ENCODE data around the gene TUBB4B.

The TUBB4B gene

DNA sequence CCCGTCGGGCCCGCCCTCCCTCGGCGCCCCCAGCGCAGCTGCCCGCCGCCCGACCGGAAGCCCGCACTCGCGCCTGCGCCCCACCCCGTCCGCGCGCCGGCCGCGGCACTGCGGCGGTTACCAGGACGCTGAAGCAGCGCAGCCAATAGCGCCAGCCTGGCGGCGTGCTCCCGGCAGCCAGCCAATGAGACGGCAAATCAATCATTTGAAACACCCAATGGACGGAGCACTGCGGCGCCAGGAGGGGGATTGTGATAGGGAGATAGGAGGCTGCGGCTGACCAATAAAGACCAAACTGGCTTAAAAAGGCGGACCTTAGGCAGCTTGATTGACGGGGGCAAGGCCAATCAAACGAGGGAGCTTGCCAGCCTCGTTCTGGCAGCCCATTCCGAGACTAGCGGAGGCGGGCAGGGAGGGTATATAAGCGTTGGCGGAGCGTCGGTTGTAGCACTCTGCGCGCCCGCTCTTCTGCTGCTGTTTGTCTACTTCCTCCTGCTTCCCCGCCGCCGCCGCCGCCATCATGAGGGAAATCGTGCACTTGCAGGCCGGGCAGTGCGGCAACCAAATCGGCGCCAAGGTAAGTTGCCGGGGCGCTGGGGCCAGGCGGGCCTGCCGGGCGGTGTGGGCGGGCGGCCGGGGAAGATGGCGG lies at the start of gene TUBB4B:
TSS of gene TUBB4B (plus strand) at position 447 of the 649 bp plus-strand sequence. CDS start at position 521, 74 bp downstream.
- DNase-seq: peak; percentile 98

DNA sequence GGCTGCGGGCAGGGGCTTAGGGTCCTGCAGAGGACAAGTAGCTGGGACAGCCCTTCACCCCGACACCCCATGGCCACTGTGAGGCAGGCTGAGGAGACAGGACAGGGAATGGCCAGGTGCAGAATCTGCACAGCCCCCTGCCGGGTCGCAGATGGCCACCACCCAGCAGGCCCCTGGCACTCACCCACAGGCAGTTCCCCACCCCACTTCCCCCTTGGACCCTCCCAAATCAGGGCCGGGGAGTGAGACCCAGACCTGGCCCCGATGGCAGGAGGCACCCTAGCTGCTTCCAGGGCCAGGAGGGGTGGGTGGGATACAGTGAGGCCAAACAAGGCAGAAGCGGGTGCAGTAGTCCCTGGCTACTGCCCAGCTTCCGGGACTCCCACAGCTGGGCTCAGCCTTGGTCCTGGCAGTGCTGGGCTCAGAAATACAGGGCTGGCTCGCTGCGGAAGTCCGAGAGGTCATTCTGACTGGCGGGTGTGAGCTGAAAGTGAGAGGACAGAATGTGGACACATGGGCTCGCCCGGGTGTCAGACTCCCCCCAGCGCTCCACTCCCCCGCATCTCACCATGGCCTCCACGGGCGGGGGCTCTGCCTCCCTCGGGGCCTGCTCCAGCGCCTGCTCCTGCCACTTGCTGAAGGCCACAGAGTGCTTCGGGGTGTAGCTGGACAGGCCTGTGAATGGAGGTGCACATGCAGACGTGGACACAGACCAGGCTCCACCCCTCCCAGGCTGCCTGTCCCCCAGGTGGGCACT lies 49.2 kb upstream of the TUBB4B start:
- no peak for DNase-seq

DNA sequence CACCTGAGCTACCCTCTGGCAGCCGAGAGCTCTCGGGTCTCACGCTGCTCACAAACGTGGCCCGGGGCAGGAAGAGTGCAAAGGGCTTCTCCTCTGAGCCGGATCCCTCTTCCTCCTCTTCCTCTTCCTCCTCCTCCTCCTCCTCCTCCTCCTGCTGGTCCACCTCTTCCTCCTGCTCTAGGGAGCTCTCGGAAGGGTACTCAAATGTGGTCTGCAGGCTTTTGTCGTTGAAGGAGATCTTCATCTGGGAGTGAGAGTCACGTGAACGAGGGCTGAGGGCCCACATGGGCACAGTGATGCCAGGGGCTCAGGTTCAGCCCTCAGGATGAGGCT lies 48.7 kb upstream of the TUBB4B start:
- no peak for DNase-seq

DNA sequence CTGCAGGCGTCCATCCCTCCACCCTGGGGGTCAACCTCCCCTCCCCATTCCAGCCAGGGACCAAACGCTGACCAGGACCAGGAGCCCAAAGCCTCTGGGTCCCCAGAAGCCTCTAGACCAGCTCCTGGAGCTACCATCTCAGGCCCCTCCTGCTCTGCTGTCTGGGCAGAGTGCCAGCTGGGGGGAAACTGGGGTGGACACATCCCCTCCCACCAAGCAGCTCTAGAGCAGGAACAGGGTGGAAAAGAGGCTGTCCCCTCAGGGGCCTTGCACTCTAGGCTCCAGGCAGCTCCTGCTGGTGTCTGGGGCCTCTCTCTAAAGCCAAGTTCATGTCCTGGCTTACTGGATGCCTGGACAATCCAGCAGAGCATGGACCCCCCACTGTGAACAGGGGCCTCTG lies 48.2 kb upstream of the TUBB4B start:
- DNase-seq: no peak

DNA sequence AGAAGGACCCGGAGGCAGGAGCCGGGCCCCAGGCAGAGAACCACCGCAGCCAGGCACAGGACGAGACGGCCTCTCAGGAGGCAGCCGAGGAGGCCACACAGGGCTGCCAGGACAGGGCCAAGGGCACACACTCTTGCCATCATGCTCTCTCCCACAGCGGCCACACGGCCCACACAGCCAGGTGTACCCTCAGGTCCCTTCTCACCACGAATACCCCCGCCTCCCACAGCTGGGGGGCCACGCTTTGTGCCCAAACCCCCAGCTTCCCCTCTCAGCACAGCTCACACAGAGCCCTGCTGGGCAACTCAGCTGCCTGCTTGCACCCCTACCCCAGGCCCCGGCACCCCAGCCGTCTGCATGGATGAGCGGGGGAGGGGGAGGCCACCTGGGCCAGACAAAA lies 47.3 kb upstream of the TUBB4B start:
- DNase-seq: no peak

DNA sequence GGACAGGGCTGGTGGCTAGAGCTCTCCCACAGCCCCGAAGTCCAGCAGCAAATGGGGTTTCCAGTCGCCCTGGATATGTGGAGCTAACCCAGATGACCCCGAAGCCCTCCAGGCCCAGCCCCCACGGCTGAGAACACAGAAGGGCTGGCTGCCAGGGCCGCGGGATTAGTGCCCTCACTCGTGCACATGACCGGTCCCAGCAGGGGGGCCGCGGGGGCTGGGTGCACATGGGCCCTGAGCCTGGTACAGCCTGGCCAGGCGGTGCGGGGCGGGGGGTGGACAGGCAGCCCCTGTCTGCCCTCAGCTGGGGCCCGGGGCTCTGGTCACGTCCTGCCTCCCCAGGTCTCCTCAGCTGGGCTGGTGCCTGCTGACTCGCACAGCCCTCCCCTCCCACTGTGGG lies 46.7 kb upstream of the TUBB4B start:
- DNase-seq: no peak

DNA sequence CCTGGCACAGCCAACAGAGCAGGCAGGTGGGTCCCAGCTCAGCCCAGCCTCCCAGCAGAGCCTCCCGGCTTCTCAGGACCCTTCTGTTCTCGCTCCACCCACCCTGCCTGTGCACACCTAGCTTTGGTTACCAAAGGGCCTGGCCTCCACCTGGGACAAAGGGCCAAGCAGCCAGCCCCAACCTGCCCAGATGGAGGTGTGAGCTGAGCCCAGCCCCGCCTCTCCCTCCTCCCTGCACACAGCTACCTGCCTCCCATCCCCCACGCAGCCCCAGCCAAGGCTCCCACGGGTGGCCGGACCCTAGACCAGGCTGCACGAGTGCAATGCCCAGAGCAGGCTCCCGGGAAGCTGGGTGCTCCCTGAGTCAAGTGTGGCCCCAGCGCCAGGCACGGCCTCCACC lies 46.2 kb upstream of the TUBB4B start:
- no peak for DNase-seq

DNA sequence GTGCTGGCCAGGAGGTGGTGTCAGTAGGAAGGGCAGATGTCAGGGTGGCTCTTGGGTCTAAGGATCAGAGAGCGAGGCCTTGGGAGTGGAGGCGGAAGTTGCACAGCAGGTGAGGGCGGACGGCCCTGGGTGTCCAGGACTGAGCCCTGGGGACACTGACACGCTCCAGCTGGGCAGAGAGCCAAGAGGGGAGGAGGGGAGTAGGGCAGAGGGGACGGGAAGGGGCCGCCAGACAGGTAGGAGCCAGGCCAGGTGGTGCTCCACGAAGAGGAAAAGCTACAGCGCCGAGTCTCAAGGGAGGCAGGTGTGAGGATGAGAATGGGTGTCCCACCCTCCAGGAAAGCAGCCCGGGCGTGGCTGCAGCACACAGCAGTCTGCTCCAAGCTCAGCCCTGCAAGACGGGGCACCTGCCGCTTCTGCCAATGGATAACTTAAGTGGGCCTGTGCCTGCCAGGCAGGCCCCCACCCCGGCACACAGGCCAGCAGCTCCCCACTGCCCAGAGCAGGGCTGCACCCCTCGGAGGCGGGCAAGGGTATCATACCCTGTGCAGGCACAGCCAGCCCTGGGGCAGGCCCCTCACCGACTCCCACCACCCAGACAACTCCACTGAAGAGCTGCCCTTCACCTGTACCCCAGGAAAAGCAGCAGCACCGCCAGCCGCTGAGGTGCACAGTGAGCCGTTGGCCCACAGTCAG lies 45.4 kb upstream of the TUBB4B start:
- DNase-seq: no peak

DNA sequence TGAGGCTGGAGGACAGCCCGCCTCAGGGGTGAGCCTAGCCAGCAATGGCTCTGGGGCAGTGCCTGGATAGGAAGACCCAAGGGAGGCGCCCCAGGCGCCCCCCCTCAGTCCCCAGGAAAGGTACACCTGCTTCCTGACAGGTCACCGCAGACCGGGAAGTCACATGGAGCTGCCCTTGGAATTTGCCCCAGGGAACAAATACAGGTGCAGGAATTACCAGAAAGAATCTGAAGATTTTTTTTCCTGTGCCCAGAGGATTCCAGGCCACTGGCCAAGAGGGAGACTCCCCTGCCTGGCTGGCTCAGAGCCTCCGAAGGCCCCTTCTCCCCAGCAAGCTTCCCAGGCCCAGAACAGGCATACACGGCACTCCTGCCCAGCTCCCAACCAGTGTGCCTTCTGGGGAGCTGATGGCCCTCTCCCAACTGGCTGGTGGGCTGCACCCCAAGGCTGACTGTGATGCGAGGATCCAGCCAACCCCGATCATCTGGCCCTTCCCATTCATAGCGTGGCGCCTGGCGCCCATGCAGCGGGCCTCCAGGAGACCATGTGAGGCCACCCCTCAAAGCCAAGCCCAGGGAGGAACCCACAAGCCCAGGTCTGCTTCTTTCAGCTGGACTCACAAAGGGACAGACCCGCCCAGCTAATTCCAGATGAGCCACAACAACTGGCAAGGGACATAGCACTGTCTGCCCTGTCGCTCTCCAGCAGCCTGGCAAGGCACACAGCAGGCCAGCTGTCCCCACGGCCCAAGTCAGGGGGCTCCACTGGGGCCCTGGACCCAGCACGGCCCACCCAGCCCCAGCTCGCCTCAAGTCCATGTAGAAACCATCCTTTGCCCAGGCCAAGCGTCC lies 42.8 kb upstream of the TUBB4B start:
- no peak for DNase-seq

DNA sequence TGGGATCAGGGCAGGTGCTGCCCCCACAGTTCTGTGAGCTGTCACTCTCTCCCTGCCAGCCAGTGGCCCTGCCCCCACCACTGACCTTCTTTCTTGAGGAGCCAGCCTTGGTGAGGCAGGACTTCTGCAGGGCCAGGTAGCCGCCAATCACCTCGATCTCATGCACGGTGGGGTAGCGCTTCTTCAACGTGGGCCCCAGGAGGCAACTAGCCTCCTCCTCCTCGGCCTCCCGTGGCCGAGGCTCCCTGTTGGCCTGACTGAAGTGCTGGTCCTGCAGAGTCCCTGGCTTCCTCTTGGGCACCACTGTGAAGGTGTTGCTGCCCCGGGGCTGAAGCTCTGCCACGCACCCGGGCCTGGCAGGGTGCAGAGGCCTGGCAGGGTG lies 42.2 kb upstream of the TUBB4B start:
- DNase-seq: no peak

DNA sequence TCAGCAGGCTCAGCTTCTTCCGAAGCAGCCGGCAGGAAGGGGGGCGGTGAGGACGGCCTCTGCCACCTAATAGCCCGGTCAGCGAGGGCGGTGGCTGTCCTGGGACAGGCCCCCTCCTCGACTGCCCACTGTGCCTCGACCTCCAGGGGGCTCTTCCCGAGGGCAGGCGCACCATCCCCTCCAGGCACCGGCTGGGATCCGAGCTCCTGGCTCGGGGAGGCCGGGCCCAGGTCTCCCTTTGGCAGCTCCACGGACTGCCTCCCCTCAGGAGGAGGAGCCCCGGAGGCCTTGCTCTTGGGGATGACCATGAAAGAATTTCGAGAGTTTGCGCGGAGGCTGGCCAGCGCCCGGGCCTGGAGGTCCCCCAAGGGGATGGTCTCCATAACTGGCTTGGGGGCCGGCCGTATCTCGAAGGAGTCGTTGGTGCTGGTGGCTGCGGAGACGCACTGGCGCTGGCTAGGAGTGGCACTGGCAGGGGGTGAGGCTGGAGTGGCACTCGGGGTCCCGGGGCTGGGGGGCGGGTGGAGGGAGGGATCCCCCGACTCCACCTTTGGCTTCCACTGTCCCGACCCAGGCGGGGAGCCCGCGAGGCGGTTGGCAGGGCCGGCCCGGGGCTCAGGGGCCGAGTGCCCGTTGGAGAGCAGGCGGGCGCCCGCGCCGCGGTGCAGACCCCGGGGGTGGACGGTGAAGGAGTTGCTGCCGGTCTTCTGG lies 41.5 kb upstream of the TUBB4B start:
- DNase-seq: no peak

DNA sequence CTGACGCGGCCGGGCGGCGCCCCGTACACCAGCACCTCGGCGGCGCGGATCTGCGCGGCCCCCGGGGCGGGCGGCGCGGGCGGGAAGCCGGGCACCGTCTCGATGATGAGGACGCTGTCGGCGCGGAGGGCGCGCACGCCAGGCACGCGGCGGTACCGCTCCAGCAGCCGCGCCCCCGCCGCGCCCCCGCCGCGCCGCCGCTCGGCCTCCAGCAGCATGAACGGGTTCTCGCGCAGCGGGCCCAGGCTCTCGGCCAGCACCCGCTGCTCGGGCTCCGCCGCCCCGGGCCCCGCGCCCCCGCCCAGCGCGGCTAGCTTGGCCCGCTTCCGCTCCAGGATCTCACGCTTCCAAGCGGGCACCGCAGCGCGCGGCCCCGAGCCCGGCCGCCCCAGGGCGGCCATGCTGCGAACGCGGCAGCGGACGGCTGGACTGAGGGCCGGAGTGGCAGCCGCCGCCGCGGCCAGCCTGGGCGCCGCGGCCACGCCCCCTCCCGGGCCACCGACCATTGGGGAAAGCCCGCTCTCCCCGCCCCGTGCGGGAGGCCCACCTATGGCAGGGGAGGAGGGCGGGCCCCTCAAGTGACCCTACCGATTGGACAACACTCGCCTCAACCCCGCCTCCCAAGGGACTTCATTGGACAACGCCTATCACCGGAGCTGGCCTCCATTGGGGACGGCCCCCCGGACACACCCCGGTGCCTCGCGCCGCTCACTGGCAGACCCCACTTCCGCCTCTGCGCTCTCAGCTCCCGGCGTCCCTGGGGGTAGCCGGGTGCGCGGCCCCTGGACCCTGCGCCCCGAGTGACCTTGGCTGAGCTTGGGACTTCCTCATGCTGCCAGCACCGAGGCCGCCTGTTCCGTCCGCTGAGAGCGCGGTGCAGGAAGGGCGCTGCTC lies 40.5 kb upstream of the TUBB4B start, which contains the start of gene TPRN:
TSS of gene TPRN (minus strand) at position 431 of the 894 bp plus-strand sequence. CDS start at position 401, 30 bp downstream.
- DNase-seq: peak; percentile 94

DNA sequence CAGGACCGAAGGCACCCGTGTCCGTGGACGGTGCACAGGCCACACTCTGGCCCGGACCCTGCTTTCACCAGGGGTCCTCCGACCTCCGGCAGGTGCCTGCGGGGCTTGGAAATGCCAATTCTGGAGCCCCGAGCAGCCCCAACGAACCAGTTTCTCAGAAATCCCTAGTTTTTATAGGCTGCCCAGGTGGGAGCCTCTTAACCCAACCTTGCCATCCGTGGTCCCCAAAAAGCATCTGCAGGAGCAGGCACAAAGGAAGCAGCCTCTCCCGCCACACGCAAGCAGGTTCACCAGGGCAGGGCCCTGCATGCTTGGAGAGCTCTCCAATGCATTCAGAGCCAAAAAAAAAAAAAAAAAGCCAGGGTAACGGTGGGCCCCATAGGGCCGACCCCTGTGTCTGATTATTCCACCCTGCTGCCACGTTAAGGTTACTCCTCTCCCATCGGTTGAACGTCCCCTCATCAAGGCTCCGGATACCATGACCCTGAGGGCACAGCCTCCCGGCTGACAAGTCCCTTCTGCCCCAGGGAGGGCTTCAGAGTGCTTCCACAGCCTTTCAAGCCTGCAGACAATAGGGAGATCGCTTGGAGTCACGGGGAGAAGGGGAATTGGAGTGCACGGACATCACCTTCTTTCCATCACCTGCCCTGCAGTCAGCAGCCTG lies 39.8 kb upstream of the TUBB4B start:
- no peak for DNase-seq

DNA sequence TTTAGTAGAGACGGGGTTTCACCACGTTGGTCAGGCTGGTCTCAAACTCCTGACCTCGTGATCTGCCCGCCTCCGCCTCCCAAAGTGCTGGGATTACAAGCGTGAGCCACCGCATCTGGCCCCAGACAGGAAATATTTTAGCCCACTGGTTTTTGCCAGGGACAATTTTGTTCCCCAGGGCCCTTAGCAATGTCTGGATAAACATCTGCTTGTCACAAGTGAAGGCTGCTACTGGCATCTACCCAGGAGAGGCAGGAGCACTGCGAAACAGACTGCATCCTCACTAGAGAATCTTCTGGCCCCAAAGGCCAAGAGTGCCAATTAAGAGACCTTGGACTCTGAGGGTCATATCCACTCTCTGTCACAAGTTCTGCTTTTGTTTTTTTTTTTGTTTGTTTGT lies 38.1 kb upstream of the TUBB4B start:
- DNase-seq: no peak

DNA sequence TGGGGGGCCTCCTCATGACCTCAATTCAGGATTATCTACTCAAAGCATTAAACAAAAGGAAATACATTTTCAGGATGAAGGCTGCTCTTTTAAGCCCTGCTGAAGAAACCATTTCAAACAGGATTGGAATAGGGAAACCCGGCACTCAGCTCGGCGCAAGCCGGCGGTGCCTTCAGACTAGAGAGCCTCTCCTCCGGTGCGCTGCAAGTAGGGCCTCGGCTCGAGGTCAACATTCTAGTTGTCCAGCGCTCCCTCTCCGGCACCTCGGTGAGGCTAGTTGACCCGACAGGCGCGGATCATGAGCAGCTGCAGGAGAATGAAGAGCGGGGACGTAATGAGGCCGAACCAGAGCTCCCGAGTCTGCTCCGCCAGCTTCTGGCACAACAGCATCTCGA lies 36.4 kb upstream of the TUBB4B start:
- no peak for DNase-seq

DNA sequence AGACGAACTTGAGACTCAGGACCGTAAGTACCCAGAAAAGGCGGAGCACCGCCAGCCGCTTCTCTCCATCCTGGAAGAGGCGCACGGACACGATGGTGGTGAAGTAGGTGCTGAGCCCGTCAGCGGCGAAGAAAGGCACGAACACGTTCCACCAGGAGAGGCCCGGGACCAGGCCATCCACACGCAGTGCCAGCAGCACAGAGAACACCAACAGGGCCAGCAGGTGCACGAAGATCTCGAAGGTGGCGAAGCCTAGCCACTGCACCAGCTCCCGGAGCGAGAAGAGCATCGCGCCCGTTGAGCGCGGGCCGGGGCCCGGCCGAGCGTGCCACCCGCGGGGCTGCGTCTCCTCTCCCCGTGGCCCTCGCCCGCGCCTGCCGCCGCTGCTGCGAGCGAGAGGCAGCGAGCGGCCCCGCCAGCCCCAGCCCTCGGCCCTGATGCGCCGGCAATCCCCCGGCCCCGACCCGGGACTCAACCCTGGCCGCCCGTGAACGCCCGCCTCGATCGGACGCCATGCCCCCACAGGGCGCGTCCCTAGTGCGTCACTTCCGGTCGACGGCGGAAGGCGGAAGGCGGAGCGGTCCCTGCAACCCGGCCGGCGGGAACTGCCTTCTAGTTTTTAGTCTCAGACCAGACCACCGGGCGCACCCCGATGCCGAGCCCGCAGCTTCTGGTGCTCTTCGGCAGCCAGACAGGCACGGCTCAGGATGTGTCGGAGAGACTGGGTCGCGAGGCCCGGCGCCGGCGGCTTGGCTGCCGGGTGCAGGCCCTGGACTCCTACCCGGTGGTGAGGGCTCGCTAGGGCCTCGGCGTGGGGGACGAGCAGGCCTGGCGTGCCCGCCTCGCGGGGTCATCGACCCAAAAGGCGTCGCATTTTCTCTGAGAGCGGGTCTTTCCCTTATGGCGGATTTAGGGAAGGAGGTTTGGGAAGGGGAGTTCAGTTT lies 35.7 kb upstream of the TUBB4B start, which contains the start of the genes NDOR1 and TMEM203:
TSS of gene NDOR1 (plus strand) at position 575 of the 944 bp plus-strand sequence. CDS start at position 653, 78 bp downstream.
TSS of gene TMEM203 (minus strand) at position 523 of the 944 bp plus-strand sequence. CDS start at position 289, 234 bp downstream.
- DNase-seq: peak; percentile 4

DNA sequence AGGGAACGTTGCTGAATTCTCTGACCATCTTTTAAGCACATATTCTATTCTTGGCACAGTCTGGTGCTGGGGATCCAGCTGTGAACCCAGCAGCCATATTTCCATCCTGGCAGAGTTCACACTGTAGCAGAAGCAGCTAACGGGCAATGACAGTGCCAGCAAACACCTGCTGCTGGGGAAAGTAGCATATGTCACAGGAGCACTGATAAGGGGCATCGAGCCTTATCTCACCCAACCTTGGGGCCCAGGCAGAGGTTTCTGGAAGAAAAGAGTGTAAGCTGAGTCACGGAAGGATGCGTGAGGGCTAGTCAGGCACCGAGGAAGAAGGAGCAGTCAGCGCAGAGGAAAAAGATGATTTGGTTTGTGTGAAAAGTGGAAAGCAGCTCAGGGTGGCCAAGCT lies 34.5 kb upstream of the TUBB4B start:
- DNase-seq: no peak

DNA sequence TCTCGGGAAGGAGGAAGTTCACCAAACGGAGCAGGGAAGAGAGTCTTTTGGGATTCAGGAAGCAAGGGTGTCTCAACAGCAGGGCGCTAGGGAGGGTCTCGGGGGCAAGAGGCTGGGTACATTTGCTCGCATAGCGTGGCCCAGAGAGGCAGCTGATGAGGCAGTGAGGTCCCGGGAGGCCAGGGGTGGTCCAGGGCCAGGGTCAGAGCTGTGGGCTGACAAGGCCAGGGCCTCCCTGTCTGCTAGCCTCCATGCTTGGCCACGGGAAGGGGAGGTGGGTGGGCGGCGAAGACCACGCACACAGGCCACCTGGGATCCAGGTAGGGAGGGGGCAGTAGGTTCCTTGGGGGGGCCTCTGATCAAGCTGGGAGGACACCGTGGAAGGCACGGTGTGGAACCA lies 29.6 kb upstream of the TUBB4B start:
- DNase-seq: no peak

DNA sequence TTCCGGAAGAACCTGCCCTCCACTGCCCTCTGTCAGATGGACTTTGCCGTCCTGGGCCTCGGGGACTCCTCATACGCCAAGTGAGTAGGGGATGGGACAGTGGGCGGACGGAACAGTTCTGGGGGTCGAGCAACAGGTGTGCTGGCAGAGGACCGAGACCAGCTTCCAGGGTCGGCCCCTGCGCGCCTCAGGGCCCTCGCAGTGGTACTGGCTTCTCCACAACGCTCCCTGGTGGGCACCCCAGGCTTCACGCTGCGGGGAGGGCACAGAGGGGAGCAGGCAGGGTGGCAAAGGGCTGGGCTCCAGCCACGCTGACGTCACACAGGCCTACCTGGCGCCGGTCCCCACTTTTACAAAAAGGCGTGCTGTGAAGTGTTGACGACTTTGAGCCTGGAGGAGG lies 28.6 kb upstream of the TUBB4B start:
- no peak for DNase-seq

All from NCI-H446 treated with DMSO at 0.1 percent for 48 hours (cell line).